Naive thymus-derived CD4-positive, alpha-beta T cell (primary cell): Measurements from ENCODE around the gene ZBTB20. TPM values are rescaled to one million over a fixed set of nuclear protein-coding genes. Genes with fewer than 3 reads are reported as not detected.

Source experiments
- ATAC-seq: fragments of 150-1000 bp; cut with Tn5 transposase; 2 replicates; pipeline ENCODE4 v1.10.0; 2021; ENCODE audit warnings: mild to moderate bottlenecking, moderate library complexity
- CTCF ChIA-PET: fragments of 350-600 bp; sonication (Branson Sonifier 250); formaldehyde crosslinking; loops from one replicate; lab custom pipeline; 2021; ENCODE audit warnings: antibody characterized with exemption; lab: Charles Lee
- POLR2A ChIA-PET: fragments of 350-600 bp; sonication (Branson Sonifier 250); formaldehyde crosslinking; loops from one replicate; lab custom pipeline; 2021; ENCODE audit warnings: antibody characterized with exemption, inconsistent platforms; lab: Charles Lee
- DNase-seq, 9 donors: peaks; one replicate each; pipeline versions ENCODE4 v3.0.0 to v3.0.0-alpha.2; 2020 to 2022; ENCODE audit warnings: mixed read lengths in 1 of 9
- H3K27ac ChIP-seq: one replicate; pipeline ENCODE4 v1.7.0; 2013; ENCODE audit warnings: mild to moderate bottlenecking, low read depth, low read length, moderate library complexity
- H3K27me3 ChIP-seq, 2 donors: one replicate each; pipeline ENCODE4 v1.7.0; 2013; ENCODE audit warnings: low read length in 2 of 2, mild to moderate bottlenecking in 2 of 2, moderate library complexity in 2 of 2; ENCODE audit not compliant: control insufficient read depth in 2 of 2, insufficient read depth in 2 of 2
- H3K36me3 ChIP-seq, 3 experiments: 1 replicate in 2 of 3; 2 replicates in 1 of 3; pipeline ENCODE4 v1.7.0; 2013; ENCODE audit warnings: low read length in 3 of 3, mild to moderate bottlenecking in 3 of 3, moderate library complexity in 1 of 3; ENCODE audit not compliant: insufficient read depth in 3 of 3, control insufficient read depth in 2 of 3
- H3K4me1 ChIP-seq, 2 donors: one replicate each; pipeline ENCODE4 v1.7.0; 2013; ENCODE audit warnings: low read length in 2 of 2, mild to moderate bottlenecking in 2 of 2, moderate library complexity in 1 of 2; ENCODE audit not compliant: control insufficient read depth in 2 of 2, insufficient read depth in 2 of 2
- H3K4me3 ChIP-seq: 2 replicates; pipeline ENCODE4 v1.7.0; 2013; ENCODE audit warnings: mild to moderate bottlenecking, low read length
- H3K9me3 ChIP-seq, 3 experiments: 1 replicate in 2 of 3; 2 replicates in 1 of 3; pipeline ENCODE4 v1.7.0; 2013; ENCODE audit warnings: low read length in 3 of 3; ENCODE audit not compliant: control insufficient read depth in 2 of 3
- H3K27ac Mint-ChIP-seq, 9 donors: one replicate each; pipeline ENCODE4 v1.8.0; 2020 to 2022; ENCODE audit warnings: mixed read lengths in 9 of 9, mild to moderate bottlenecking in 8 of 9, moderate library complexity in 5 of 9, inconsistent platforms in 2 of 9
- H3K27me3 Mint-ChIP-seq, 5 donors: one replicate each; pipeline ENCODE4 v1.8.0; 2021 to 2022; ENCODE audit warnings: mixed read lengths in 5 of 5, mild to moderate bottlenecking in 1 of 5
- H3K36me3 Mint-ChIP-seq, 5 donors: one replicate each; pipeline ENCODE4 v1.8.0; 2020 to 2022; ENCODE audit warnings: mixed read lengths in 5 of 5, mild to moderate bottlenecking in 3 of 5, inconsistent platforms in 1 of 5
- H3K4me1 Mint-ChIP-seq, 7 donors: one replicate each; pipeline ENCODE4 v1.8.0; 2020 to 2022; ENCODE audit warnings: mixed read lengths in 7 of 7, mild to moderate bottlenecking in 3 of 7, inconsistent platforms in 1 of 7
- H3K4me3 Mint-ChIP-seq, 10 donors: one replicate each; pipeline ENCODE4 v1.8.0; 2020 to 2022; ENCODE audit warnings: mild to moderate bottlenecking in 10 of 10, mixed read lengths in 10 of 10, moderate library complexity in 6 of 10, inconsistent platforms in 2 of 10
- H3K9me3 Mint-ChIP-seq, 11 donors: one replicate each; pipeline ENCODE4 v1.8.0; 2020 to 2022; ENCODE audit warnings: mixed read lengths in 11 of 11, mild to moderate bottlenecking in 4 of 11, inconsistent platforms in 1 of 11, moderate library complexity in 1 of 11
- intact Hi-C, 2 donors: fragments of 100-400 bp; cut with micrococcal nuclease; formaldehyde crosslinking; loops; one replicate each; pipeline ENCODE4 v1.15.1; 2023
- polyA plus RNA-seq, 2 donors: library from polyadenylated mRNA; unstranded; fragments of 300-500 nt; fragmentation: Illumina TruSeq; gene quantifications; one replicate each; pipeline ENCODE4 v1.2.3, GENCODE V29; 2021
- total RNA-seq, 6 experiments: library from RNA in 5 of 6; stranded (reverse) in 5 of 6; gene quantifications; 1 replicate in 5 of 6; 2 replicates in 1 of 6; pipeline ENCODE4 v1.2.3 and lab custom pipeline; 2021 to 2026

Gene ZBTB20
- total and polyA plus RNA-seq, 7 experiments from 2014 or later: 14.9 to 69.5 (median 59.2) TPM

- Mint-ChIP-seq H3K4me3 (no peak overlapping the region), H3K27me3 (no peaks in the 10 kb centered on the region), H3K36me3 (no peaks in the 10 kb centered on the region), H3K27ac (peak overlapping the region in 5 of 9 donors; percentile 6 to 46 (median 32)), H3K4me1 (peaks cover 3 to 73% (median 44%) of the 10 kb centered on the region in 7 donors), H3K9me3 (no peaks in the 10 kb centered on the region)
- ChIA-PET CTCF (interaction anchor here (0.5 to 6.2 kb wide), 19 partner anchors 8 to 602 kb away, joined by 3 to 48 read pairs (median 4); no protein-coding TSS in a partner anchor), POLR2A (interaction anchor here (1.3 to 2.0 kb wide), 2 partner anchors 54 to 72 kb away, joined by 6 to 7 read pairs; no protein-coding TSS in a partner anchor)
- intact Hi-C loops: loop anchor here (1.0 to 10.0 kb wide), 9 partner anchors 50 to 722 kb away; partner anchors contain the start of gene ZBTB20 (in 1 of the 2)
- Histone ChIP-seq H3K9me3 (no peaks in the 10 kb centered on the region), H3K36me3 (no peaks in the 10 kb centered on the region), H3K27me3 (no peaks in the 10 kb centered on the region), H3K4me3 (no peak overlapping the region), H3K4me1 (peaks cover 0 to 9% of the 10 kb centered on the region in 2 donors), H3K27ac (no peak overlapping the region)
- peak; percentile 24 to 62 (median 44) for DNase-seq
- peak; percentile 76 for ATAC-seq
Observed at GRCh38 chr3:115092220-115092791, 54.8 kb downstream of the ZBTB20 start.

- ATAC-seq (no peak), DNase-seq (no peak)
- ChIA-PET POLR2A (interaction anchor here (0.8 kb wide), 1 partner anchor 9 kb away, joined by 3 read pairs; no protein-coding TSS in a partner anchor), CTCF (interaction anchor here (1.0 to 6.2 kb wide), 7 partner anchors 11 to 601 kb away, joined by 3 to 48 read pairs (median 5); no protein-coding TSS in a partner anchor)
- Histone ChIP-seq H3K4me3 (no peak overlapping the region), H3K36me3 (no peaks in the 10 kb centered on the region), H3K4me1 (peaks cover 0 to 6% of the 10 kb centered on the region in 2 donors), H3K27me3 (no peaks in the 10 kb centered on the region), H3K9me3 (no peaks in the 10 kb centered on the region), H3K27ac (no peak overlapping the region)
- Mint-ChIP-seq H3K4me1 (peaks cover 3 to 75% (median 46%) of the 10 kb centered on the region in 7 donors), H3K4me3 (no peak overlapping the region), H3K27me3 (no peaks in the 10 kb centered on the region), H3K36me3 (no peaks in the 10 kb centered on the region), H3K27ac (no peak overlapping the region), H3K9me3 (no peaks in the 10 kb centered on the region)
- intact Hi-C loops: loop anchor here (1.0 to 10.0 kb wide), 4 partner anchors 7 to 722 kb away; no protein-coding TSS in a partner anchor
Observed at GRCh38 chr3:115090712-115091111, 56.4 kb downstream of the ZBTB20 start.

- no peak for ATAC-seq
- Mint-ChIP-seq H3K36me3 (peaks cover 0 to 7% (median 4%) of the 10 kb centered on the region in 5 donors), H3K27ac (no peak overlapping the region), H3K4me3 (no peak overlapping the region), H3K9me3 (no peaks in the 10 kb centered on the region), H3K27me3 (no peaks in the 10 kb centered on the region), H3K4me1 (peaks cover 3 to 77% (median 51%) of the 10 kb centered on the region in 7 donors)
- H3K4me1 ChIP-seq: no peaks in the 10 kb centered on the region
- no peak overlapping the region for H3K27ac ChIP-seq
- DNase-seq: no peak
- H3K9me3 ChIP-seq: no peaks in the 10 kb centered on the region
- H3K36me3 ChIP-seq: no peaks in the 10 kb centered on the region
- no peaks in the 10 kb centered on the region for H3K27me3 ChIP-seq
- ChIA-PET CTCF (no interaction called here), POLR2A (interaction anchor here (0.6 kb wide), 1 partner anchor 17 kb away, joined by 5 read pairs; no protein-coding TSS in a partner anchor)
- no peak overlapping the region for H3K4me3 ChIP-seq
- intact Hi-C loops: no loop called here
Observed at GRCh38 chr3:115089481-115089880, 57.6 kb downstream of the ZBTB20 start.

- H3K27ac ChIP-seq: no peak overlapping the region
- H3K4me1 ChIP-seq: no peaks in the 10 kb centered on the region
- H3K27me3 ChIP-seq: no peaks in the 10 kb centered on the region
- H3K9me3 ChIP-seq: no peaks in the 10 kb centered on the region
- no peak for DNase-seq
- Mint-ChIP-seq H3K4me1 (peaks cover 3 to 73% (median 51%) of the 10 kb centered on the region in 7 donors), H3K9me3 (no peaks in the 10 kb centered on the region), H3K36me3 (peaks cover 0 to 7% (median 4%) of the 10 kb centered on the region in 5 donors), H3K27me3 (no peaks in the 10 kb centered on the region), H3K27ac (no peak overlapping the region), H3K4me3 (no peak overlapping the region)
- H3K4me3 ChIP-seq: no peak overlapping the region
- H3K36me3 ChIP-seq: no peaks in the 10 kb centered on the region
- ChIA-PET POLR2A (interaction anchor here (1.1 kb wide), 1 partner anchor 25 kb away, joined by 3 read pairs; no protein-coding TSS in a partner anchor), CTCF (no interaction called here)
- no peak for ATAC-seq
- intact Hi-C loops: no loop called here
Observed at GRCh38 chr3:115087512-115087911, 59.6 kb downstream of the ZBTB20 start.

GRCh38 chr3:115086344-115086743 is 60.7 kb downstream of the ZBTB20 start:
- intact Hi-C loops: no loop called here
- no peak overlapping the region for H3K4me3 ChIP-seq
- Mint-ChIP-seq H3K9me3 (no peaks in the 10 kb centered on the region), H3K4me1 (peaks cover 0 to 68% (median 53%) of the 10 kb centered on the region in 7 donors), H3K36me3 (peaks cover 0 to 7% (median 4%) of the 10 kb centered on the region in 5 donors), H3K27ac (no peak overlapping the region), H3K4me3 (peak overlapping the region in 1 of 10 donors; percentile 48), H3K27me3 (no peaks in the 10 kb centered on the region)
- CTCF ChIA-PET: interaction anchor here (0.6 kb wide), 1 partner anchor 610 kb away, joined by 5 read pairs; no protein-coding TSS in a partner anchor
- no peak for DNase-seq
- H3K27ac ChIP-seq: no peak overlapping the region
- no peaks in the 10 kb centered on the region for H3K4me1 ChIP-seq
- no peaks in the 10 kb centered on the region for H3K9me3 ChIP-seq
- H3K27me3 ChIP-seq: no peaks in the 10 kb centered on the region
- no peaks in the 10 kb centered on the region for H3K36me3 ChIP-seq
- ATAC-seq: no peak
- POLR2A ChIA-PET: interaction anchor here (0.6 to 1.1 kb wide), 3 partner anchors 8 to 60 kb away, joined by 3 to 6 read pairs (median 3); no protein-coding TSS in a partner anchor

GRCh38 chr3:115085197-115085865 is 61.8 kb downstream of the ZBTB20 start:
- Mint-ChIP-seq H3K36me3 (peaks cover 0 to 9% (median 7%) of the 10 kb centered on the region in 5 donors), H3K4me1 (peaks cover 0 to 74% (median 59%) of the 10 kb centered on the region in 7 donors), H3K9me3 (no peaks in the 10 kb centered on the region), H3K27me3 (no peaks in the 10 kb centered on the region), H3K27ac (peak overlapping the region in 2 of 9 donors; percentile 48 to 68), H3K4me3 (peak overlapping the region in 4 of 10 donors; percentile 1 to 48 (median 46))
- no peaks in the 10 kb centered on the region for H3K36me3 ChIP-seq
- H3K27me3 ChIP-seq: no peaks in the 10 kb centered on the region
- ATAC-seq (no peak), DNase-seq (no peak)
- H3K4me1 ChIP-seq: no peaks in the 10 kb centered on the region
- intact Hi-C loops: no loop called here
- ChIA-PET POLR2A (interaction anchor here (1.2 kb wide), 1 partner anchor 16 kb away, joined by 3 read pairs; no protein-coding TSS in a partner anchor), CTCF (interaction anchor here (0.6 kb wide), 2 partner anchors 611 to 691 kb away, joined by 3 to 5 read pairs; no protein-coding TSS in a partner anchor)
- H3K9me3 ChIP-seq: no peaks in the 10 kb centered on the region
- no peak overlapping the region for H3K27ac ChIP-seq
- no peak overlapping the region for H3K4me3 ChIP-seq
